GM12892 (cell line): ENCODE measurements around the gene TEX36.

Source experiments
- POLR2A ChIP-seq: IDR thresholded peaks from 2 replicates; pipeline ENCODE4 v1.6.1; 2011; ENCODE audit warnings: low read depth, low read length, control low read depth
- POLR2AphosphoS5 ChIP-seq: IDR thresholded peaks from 2 replicates; pipeline ENCODE4 v1.6.1; 2011; ENCODE audit warnings: low read depth, low read length, control low read depth
- TAF1 ChIP-seq: IDR thresholded peaks from 2 replicates; pipeline ENCODE4 v1.6.1; 2011; ENCODE audit warnings: low read depth, mild to moderate bottlenecking, control low read depth, low read length, borderline replicate concordance

GRCh38 chr10:125721035-125721434 lies 38.1 kb upstream of the TEX36 start:
- TF ChIP-seq POLR2AphosphoS5 (no peak), POLR2A (no peak), TAF1 (no peak)
